ENCODE data around the gene MIX23. TPM values are rescaled to one million over a fixed set of nuclear protein-coding genes. Genes with fewer than 3 reads are reported as not detected.
A peak's percentile ranks its signal among the peaks of the same experiment; 100 is the strongest.

The MIX23 gene
- total and polyA plus RNA-seq, 4 donors = 14.0 to 19.6 (median 16.8) TPM

DNA sequence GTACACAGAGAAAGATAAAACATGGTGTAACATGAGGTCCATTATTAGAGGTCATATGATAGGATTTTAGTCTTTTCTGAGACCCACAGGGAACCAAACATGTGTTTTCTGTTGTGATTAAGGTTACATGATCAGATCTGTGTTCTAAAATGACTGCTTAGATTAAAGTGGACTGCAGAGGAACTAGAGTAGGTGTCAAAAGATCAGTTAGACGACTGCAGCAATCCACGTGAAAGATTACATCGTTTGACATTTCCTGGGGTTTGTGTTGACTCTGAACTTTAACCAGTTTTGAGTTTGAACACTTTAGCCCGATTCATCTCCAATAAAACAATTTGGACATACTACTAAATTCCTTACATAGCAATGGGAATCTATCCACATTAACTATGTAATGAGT is 5.1 kb downstream of the MIX23 start:
- H3K27ac ChIP-seq (ENCODE audit: low read depth in 1 of 2, low read length in 2 of 2) = no peak overlapping the region
- peaks cover 2 to 34% (median 17%) of the 10 kb centered on the region in 4 donors for H3K4me1 ChIP-seq (ENCODE audit: control insufficient read depth in 4 of 4, insufficient read depth in 4 of 4, low read length in 3 of 4)
- H3K27me3 ChIP-seq (ENCODE audit: control insufficient read depth in 4 of 4, insufficient read depth in 4 of 4, low read length in 3 of 4) = no peaks in the 10 kb centered on the region
- no peaks in the 10 kb centered on the region for H3K36me3 ChIP-seq (ENCODE audit: control insufficient read depth in 4 of 4, insufficient read depth in 3 of 4, low read depth in 1 of 4, low read length in 3 of 4)
- DNase-seq (ENCODE audit: low spot score) = no peak
- no peak overlapping the region for H3K4me3 ChIP-seq (ENCODE audit: low read depth in 1 of 3, low read length in 3 of 3)
- H3K9me3 ChIP-seq (ENCODE audit: control insufficient read depth in 4 of 4, low read length in 3 of 4) = no peaks in the 10 kb centered on the region
- no peak overlapping the region for H3K9ac ChIP-seq (ENCODE audit: low read depth in 1 of 2, low read length in 2 of 2)
- 22% methylated on average over 4 of the region's 4 CpGs for WGBS
- TF ChIP-seq NR2F2 (IDR thresholded peaks at IDR 0.05) = no peak
- peak in 1 of 2 donors; percentile 18 for TF ChIP-seq HNF4A (conservative IDR thresholded peaks at IDR 0.05)
- TF ChIP-seq EGR1 (IDR thresholded peaks at IDR 0.05; ENCODE audit: low read depth in 2 of 2) = no peak
- TF ChIP-seq SP1 (IDR thresholded peaks at IDR 0.05) = no peak
- TF ChIP-seq REST (IDR thresholded peaks at IDR 0.05) = no peak
- TF ChIP-seq, protein P1, sequence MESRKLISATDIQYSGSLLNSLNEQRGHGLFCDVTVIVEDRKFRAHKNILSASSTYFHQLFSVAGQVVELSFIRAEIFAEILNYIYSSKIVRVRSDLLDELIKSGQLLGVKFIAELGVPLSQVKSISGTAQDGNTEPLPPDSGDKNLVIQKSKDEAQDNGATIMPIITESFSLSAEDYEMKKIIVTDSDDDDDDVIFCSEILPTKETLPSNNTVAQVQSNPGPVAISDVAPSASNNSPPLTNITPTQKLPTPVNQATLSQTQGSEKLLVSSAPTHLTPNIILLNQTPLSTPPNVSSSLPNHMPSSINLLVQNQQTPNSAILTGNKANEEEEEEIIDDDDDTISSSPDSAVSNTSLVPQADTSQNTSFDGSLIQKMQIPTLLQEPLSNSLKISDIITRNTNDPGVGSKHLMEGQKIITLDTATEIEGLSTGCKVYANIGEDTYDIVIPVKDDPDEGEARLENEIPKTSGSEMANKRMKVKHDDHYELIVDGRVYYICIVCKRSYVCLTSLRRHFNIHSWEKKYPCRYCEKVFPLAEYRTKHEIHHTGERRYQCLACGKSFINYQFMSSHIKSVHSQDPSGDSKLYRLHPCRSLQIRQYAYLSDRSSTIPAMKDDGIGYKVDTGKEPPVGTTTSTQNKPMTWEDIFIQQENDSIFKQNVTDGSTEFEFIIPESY (IDR thresholded peaks at IDR 0.05) = no peak
- TF ChIP-seq GABPA (IDR thresholded peaks at IDR 0.05 in 1 of 2, conservative IDR thresholded peaks at IDR 0.05 in 1 of 2) = no peak
- no peak for TF ChIP-seq JUND (IDR thresholded peaks at IDR 0.05)
- TF ChIP-seq ATF3 (IDR thresholded peaks at IDR 0.05) = no peak
- no peak for TF ChIP-seq FOXA2 (IDR thresholded peaks at IDR 0.05)
- TF ChIP-seq CTCF (IDR thresholded peaks at IDR 0.05; ENCODE audit: low read depth, low read length, missing input control) = no peak
- TF ChIP-seq FOXA1 (IDR thresholded peaks at IDR 0.05) = no peak
- TF ChIP-seq YY1 (IDR thresholded peaks at IDR 0.05) = peak; percentile 23
- TF ChIP-seq, protein P2, sequence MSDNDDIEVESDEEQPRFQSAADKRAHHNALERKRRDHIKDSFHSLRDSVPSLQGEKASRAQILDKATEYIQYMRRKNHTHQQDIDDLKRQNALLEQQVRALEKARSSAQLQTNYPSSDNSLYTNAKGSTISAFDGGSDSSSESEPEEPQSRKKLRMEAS (IDR thresholded peaks at IDR 0.05) = peak; percentile 40
- peak in 1 of 2 donors; percentile 13 for TF ChIP-seq RXRA (IDR thresholded peaks at IDR 0.05)
- TF ChIP-seq RAD21 (IDR thresholded peaks at IDR 0.05) = no peak
- no peak for TF ChIP-seq HNF4G (IDR thresholded peaks at IDR 0.05)
- TF ChIP-seq TAF1 (conservative IDR thresholded peaks at IDR 0.05) = no peak
